NCI-H1694 treated with DMSO at 0.1 percent for 48 hours (cell line): ENCODE results near the gene CEACAM16.
"Not testable (repeated sequence)": the region's sequence is repeated elsewhere in the genome, so short reads cannot be mapped to it uniquely, and the experiment has no call there.

ENCODE experiments used
- DNase-seq: peaks from one replicate; lab custom pipeline; 2025; lab: John Stamatoyannopoulos, UW

The CEACAM16 gene

GRCh38 chr19:44677019-44677811, 21.7 kb upstream of the CEACAM16 start:
- DNase-seq: peak; percentile 3

- DNase-seq: no peak
Observed at GRCh38 chr19:44680536-44680935, 18.4 kb upstream of the CEACAM16 start.

- no peak for DNase-seq
Observed at GRCh38 chr19:44681992-44682790, 16.8 kb upstream of the CEACAM16 start.

- DNase-seq: no peak
Observed at GRCh38 chr19:44682807-44683206, 16.1 kb upstream of the CEACAM16 start.

- DNase-seq: no peak
Observed at GRCh38 chr19:44683434-44684210, 15.3 kb upstream of the CEACAM16 start.

GRCh38 chr19:44684396-44684795, 14.6 kb upstream of the CEACAM16 start:
- not testable (repeated sequence) for DNase-seq

- DNase-seq: no peak
Observed at GRCh38 chr19:44684892-44685863, 13.8 kb upstream of the CEACAM16 start.

- no peak for DNase-seq
Observed at GRCh38 chr19:44685877-44686276, 13.1 kb upstream of the CEACAM16 start.

- no peak for DNase-seq
Observed at GRCh38 chr19:44686896-44687295, 12.1 kb upstream of the CEACAM16 start.

GRCh38 chr19:44687888-44688287, 11.1 kb upstream of the CEACAM16 start:
- DNase-seq: no peak

GRCh38 chr19:44689290-44690130, 9.4 kb upstream of the CEACAM16 start:
- peak; percentile 48 for DNase-seq

- DNase-seq: no peak
Observed at GRCh38 chr19:44690131-44690440, 8.9 kb upstream of the CEACAM16 start.

- DNase-seq: no peak
Observed at GRCh38 chr19:44692379-44692721, 6.6 kb upstream of the CEACAM16 start.

- peak; percentile 7 for DNase-seq
Observed at GRCh38 chr19:44694184-44694579, 4.8 kb upstream of the CEACAM16 start.

GRCh38 chr19:44696939-44697669, 1.8 kb upstream of the CEACAM16 start:
- no peak for DNase-seq

- no peak for DNase-seq
Observed at GRCh38 chr19:44697670-44698034, 1.3 kb upstream of the CEACAM16 start.

- no peak for DNase-seq
Observed at GRCh38 chr19:44700547-44700946, 1.6 kb downstream of the CEACAM16 start.

- DNase-seq: no peak
Observed at GRCh38 chr19:44701228-44701627, 2.3 kb downstream of the CEACAM16 start.

- DNase-seq: no peak
Observed at GRCh38 chr19:44702551-44703176, 3.7 kb downstream of the CEACAM16 start.
